HG02840 (cell line): ENCODE measurements around the gene SLITRK2.

Experiments used
- ATAC-seq: cut with Tn5 transposase; IDR thresholded peaks from one replicate; pipeline ENCODE4 v1.9.1; 2021; ENCODE audit warnings: mild to moderate bottlenecking, moderate library complexity, moderate number of reproducible peaks; ENCODE audit not compliant: unreplicated experiment, low FRiP score

SLITRK2 gene

GRCh38 chrX:145848448-145848847, 30.8 kb downstream of the SLITRK2 start:
- ATAC-seq, result no peak

- no peak for ATAC-seq
Measured at GRCh38 chrX:145848857-145849256, 31.2 kb downstream of the SLITRK2 start.

DNA sequence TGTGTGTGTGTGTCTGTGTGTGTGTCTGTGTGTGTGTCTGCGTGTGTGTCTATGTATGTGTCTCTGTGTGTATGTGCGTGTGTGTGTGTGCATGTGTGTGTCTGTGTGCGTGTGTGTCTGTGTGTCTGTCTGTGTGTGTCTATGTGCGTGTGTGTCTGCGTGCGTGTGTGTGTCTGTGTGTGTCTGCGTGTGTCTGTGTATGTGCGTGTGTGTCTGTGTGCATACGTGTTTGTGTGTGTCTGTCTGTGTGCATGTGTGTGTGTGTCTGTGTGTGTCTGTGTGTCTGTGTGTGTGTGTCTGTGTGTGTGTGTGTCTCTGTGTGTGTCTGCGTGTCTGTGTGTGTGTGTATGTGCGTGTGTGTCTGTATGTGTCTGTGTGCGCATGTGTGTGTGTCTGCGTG, 35.6 kb downstream of the SLITRK2 start:
- no peak for ATAC-seq

- no peak for ATAC-seq
Measured at GRCh38 chrX:145856181-145856580, 38.6 kb downstream of the SLITRK2 start.

GRCh38 chrX:145861818-145862217, 44.2 kb downstream of the SLITRK2 start:
- no peak for ATAC-seq

- ATAC-seq, result no peak
Measured at GRCh38 chrX:145865082-145865481, 47.5 kb downstream of the SLITRK2 start.
